ENCODE results near the gene ANXA1.

DNA sequence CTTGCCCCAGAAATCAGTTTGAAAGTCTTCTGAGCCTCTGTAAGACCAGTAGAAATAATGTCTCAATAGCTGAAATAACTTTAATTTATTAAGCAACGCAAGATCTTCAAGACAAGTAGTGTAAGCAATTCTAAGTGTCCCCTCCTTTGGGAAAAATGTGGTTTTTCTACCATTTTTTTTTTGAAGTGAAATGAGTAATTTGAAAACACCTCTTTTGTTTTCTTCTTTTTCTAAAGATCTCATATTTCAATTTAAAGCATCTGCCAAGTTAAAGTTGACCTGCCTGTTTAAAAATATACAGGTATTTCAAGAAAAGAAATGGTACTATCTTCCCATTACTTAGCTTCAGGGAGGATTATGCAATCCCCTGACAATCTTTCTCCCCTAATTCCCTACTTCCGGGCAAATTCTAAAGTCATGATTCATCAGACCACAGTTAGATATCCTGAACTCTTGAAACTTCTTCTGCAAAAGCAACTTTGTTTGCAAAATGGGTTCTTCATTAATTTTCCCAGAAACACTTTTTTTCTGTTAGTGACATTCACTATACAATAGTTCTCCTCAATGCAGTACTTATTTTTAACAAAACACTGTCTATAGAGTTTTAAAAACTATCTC is 7.8 kb upstream of the ANXA1 start:
- TF ChIP-seq, protein P1, sequence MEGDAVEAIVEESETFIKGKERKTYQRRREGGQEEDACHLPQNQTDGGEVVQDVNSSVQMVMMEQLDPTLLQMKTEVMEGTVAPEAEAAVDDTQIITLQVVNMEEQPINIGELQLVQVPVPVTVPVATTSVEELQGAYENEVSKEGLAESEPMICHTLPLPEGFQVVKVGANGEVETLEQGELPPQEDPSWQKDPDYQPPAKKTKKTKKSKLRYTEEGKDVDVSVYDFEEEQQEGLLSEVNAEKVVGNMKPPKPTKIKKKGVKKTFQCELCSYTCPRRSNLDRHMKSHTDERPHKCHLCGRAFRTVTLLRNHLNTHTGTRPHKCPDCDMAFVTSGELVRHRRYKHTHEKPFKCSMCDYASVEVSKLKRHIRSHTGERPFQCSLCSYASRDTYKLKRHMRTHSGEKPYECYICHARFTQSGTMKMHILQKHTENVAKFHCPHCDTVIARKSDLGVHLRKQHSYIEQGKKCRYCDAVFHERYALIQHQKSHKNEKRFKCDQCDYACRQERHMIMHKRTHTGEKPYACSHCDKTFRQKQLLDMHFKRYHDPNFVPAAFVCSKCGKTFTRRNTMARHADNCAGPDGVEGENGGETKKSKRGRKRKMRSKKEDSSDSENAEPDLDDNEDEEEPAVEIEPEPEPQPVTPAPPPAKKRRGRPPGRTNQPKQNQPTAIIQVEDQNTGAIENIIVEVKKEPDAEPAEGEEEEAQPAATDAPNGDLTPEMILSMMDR (conservative IDR thresholded peaks at IDR 0.05; ENCODE audit: low read length), result no peak
- no peak for TF ChIP-seq EZH2phosphoT487 (IDR thresholded peaks at IDR 0.05; ENCODE audit: borderline replicate concordance)

Data from Loucy (cell line).